ENCODE results near the gene LAPTM5.

LAPTM5 gene

GRCh38 chr1:30742963-30743559 lies 14.5 kb downstream of the LAPTM5 start:
- no peak for TF ChIP-seq CTCF (IDR thresholded peaks at IDR 0.05; ENCODE audit: extremely low read depth, missing control alignments)
- no peak for DNase-seq (ENCODE audit: low spot score)

- DNase-seq (ENCODE audit: low spot score) = no peak
These were observed 15.1 kb downstream of the LAPTM5 start for GRCh38 chr1:30742300-30742962.

GRCh38 chr1:30741239-30741894 lies 16.2 kb downstream of the LAPTM5 start:
- no peak for TF ChIP-seq CTCF (IDR thresholded peaks at IDR 0.05; ENCODE audit: extremely low read depth, missing control alignments)
- DNase-seq (ENCODE audit: low spot score) = no peak

More at GRCh38 chr1:30742300-30742962, 15.1 kb downstream of the LAPTM5 start:
- no peak for TF ChIP-seq CTCF (IDR thresholded peaks at IDR 0.05; ENCODE audit: extremely low read depth, missing control alignments)

- TF ChIP-seq CTCF (IDR thresholded peaks at IDR 0.05; ENCODE audit: extremely low read depth, missing control alignments) = no peak
- DNase-seq (ENCODE audit: low spot score) = no peak
These were observed 17.0 kb downstream of the LAPTM5 start for GRCh38 chr1:30740251-30741238.

- DNase-seq (ENCODE audit: low spot score) = no peak
- TF ChIP-seq CTCF (IDR thresholded peaks at IDR 0.05; ENCODE audit: extremely low read depth, missing control alignments) = no peak
These were observed 18.0 kb downstream of the LAPTM5 start for GRCh38 chr1:30739601-30740000.

- TF ChIP-seq CTCF (IDR thresholded peaks at IDR 0.05; ENCODE audit: extremely low read depth, missing control alignments) = no peak
- no peak for DNase-seq (ENCODE audit: low spot score)
These were observed 18.6 kb downstream of the LAPTM5 start for GRCh38 chr1:30738715-30739559.
